Measurements from ENCODE around the gene ID4. TPM values are rescaled to one million over a fixed set of nuclear protein-coding genes. Genes with fewer than 3 reads are reported as not detected.

ID4 gene
- total RNA-seq, 3 donors from 2014 or later (not counting 1 experiment from before 2014, with no cell fraction given) = not detected

DNA sequence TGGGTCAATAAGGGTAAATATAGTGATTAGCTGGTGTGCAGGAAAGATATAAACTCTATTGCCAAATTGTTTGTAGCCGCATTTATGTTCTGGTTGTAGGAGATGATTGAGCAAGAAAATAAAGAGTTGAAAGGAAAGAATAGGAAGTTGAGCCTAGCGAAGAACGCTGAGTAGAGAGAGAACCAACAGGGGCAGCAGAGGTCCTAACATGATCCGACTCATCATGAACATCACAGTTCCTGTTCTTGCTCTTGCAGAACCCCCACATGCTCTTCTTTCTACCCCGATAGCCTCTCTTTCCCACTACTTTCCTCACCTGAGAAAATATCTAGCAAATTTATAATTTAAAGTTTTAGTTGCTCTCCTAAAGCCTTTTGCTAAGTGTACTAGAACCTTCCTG lies 9.9 kb upstream of the ID4 start:
- Mint-ChIP-seq H3K36me3 (no peaks in the 10 kb centered on the region), H3K27me3 (ENCODE audit: low read depth in 2 of 2) (peaks cover 10% of the 10 kb centered on the region in 2 donors), H3K27ac (no peak overlapping the region), H3K4me1 (no peaks in the 10 kb centered on the region), H3K9me3 (no peaks in the 10 kb centered on the region), H3K4me3 (no peak overlapping the region)
- DNase-seq (no peak), ATAC-seq (no peak)
- Histone ChIP-seq H3K9me3 (ENCODE audit: control insufficient read depth, insufficient read depth, low read length) (no peaks in the 10 kb centered on the region), H3K4me3 (ENCODE audit: low read length) (no peak overlapping the region), H3K27ac (ENCODE audit: low read length) (no peak overlapping the region), H3K27me3 (ENCODE audit: control insufficient read depth, insufficient read depth, low read length) (no peaks in the 10 kb centered on the region), H3K4me1 (ENCODE audit: control insufficient read depth, insufficient read depth, low read length) (no peaks in the 10 kb centered on the region), H3K36me3 (ENCODE audit: control insufficient read depth, insufficient read depth, low read length) (no peaks in the 10 kb centered on the region)
- TF ChIP-seq, protein P1, sequence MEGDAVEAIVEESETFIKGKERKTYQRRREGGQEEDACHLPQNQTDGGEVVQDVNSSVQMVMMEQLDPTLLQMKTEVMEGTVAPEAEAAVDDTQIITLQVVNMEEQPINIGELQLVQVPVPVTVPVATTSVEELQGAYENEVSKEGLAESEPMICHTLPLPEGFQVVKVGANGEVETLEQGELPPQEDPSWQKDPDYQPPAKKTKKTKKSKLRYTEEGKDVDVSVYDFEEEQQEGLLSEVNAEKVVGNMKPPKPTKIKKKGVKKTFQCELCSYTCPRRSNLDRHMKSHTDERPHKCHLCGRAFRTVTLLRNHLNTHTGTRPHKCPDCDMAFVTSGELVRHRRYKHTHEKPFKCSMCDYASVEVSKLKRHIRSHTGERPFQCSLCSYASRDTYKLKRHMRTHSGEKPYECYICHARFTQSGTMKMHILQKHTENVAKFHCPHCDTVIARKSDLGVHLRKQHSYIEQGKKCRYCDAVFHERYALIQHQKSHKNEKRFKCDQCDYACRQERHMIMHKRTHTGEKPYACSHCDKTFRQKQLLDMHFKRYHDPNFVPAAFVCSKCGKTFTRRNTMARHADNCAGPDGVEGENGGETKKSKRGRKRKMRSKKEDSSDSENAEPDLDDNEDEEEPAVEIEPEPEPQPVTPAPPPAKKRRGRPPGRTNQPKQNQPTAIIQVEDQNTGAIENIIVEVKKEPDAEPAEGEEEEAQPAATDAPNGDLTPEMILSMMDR (IDR thresholded peaks at IDR 0.05) = no peak
- 85% methylated on average over 5 of the region's 5 CpGs for WGBS (ENCODE audit: insufficient coverage)
- intact Hi-C loops (cut with micrococcal nuclease) = no loop called here

DNA sequence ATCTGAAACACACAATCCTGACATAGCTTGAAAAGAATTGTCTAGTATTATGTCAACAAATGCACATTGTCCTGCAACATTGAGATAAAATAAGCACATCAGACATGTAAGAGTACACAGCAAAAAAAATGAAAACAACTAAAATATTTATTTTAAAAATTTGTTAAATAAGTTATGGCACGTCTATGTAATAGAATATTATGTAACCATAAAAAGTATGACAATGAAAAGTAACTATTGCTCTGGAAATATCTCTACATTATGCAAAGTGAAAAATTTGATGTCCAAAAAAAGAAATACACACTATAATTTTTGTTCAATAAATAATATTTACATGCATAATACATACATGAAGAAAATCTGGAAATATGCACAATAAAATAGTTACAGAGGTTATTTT lies 9.3 kb upstream of the ID4 start:
- WGBS (ENCODE audit: insufficient coverage) = no CpG with 5 or more reads among the region's 1 CpG
- no peaks in the 10 kb centered on the region for H3K9me3 ChIP-seq (ENCODE audit: control insufficient read depth, insufficient read depth, low read length)
- TF ChIP-seq, protein P1 (IDR thresholded peaks at IDR 0.05) = no peak
- ATAC-seq = no peak
- intact Hi-C loops (cut with micrococcal nuclease) = no loop called here
- no peak overlapping the region for H3K4me3 ChIP-seq (ENCODE audit: low read length)
- Mint-ChIP-seq H3K36me3 (no peaks in the 10 kb centered on the region), H3K27ac (no peak overlapping the region), H3K27me3 (ENCODE audit: low read depth in 2 of 2) (peaks cover 9 to 17% of the 10 kb centered on the region in 2 donors), H3K4me3 (no peak overlapping the region), H3K4me1 (no peaks in the 10 kb centered on the region), H3K9me3 (no peaks in the 10 kb centered on the region)
- no peak overlapping the region for H3K27ac ChIP-seq (ENCODE audit: low read length)
- peaks cover 4% of the 10 kb centered on the region for H3K27me3 ChIP-seq (ENCODE audit: control insufficient read depth, insufficient read depth, low read length)
- no peak for DNase-seq
- no peaks in the 10 kb centered on the region for H3K4me1 ChIP-seq (ENCODE audit: control insufficient read depth, insufficient read depth, low read length)
- H3K36me3 ChIP-seq (ENCODE audit: control insufficient read depth, insufficient read depth, low read length) = no peaks in the 10 kb centered on the region

DNA sequence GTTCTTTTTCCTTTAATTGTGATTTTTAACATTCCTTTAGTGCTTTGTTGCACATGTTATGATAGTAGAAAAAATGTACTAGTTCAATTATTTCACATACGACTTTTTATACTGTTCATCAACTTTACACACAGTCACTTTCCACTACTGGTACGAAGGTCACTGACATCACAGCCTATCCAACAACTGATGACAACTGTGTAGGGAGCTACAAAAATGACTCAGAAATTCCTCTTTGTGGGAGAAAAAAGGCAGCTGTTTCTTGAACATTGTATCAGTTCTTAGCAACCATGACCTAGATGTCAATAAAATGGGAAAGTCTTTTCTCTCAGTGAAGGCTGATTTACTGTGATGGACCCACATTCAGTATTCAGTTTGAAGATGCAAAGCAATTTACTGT lies 7.0 kb upstream of the ID4 start:
- Histone ChIP-seq H3K27ac (ENCODE audit: low read length) (no peak overlapping the region), H3K27me3 (ENCODE audit: control insufficient read depth, insufficient read depth, low read length) (peaks cover 13% of the 10 kb centered on the region), H3K4me1 (ENCODE audit: control insufficient read depth, insufficient read depth, low read length) (no peaks in the 10 kb centered on the region), H3K4me3 (ENCODE audit: low read length) (no peak overlapping the region), H3K36me3 (ENCODE audit: control insufficient read depth, insufficient read depth, low read length) (no peaks in the 10 kb centered on the region), H3K9me3 (ENCODE audit: control insufficient read depth, insufficient read depth, low read length) (no peaks in the 10 kb centered on the region)
- no peaks in the 10 kb centered on the region for H3K36me3 Mint-ChIP-seq
- no peak for ATAC-seq
- no CpG with 5 or more reads among the region's 2 CpGs for WGBS (ENCODE audit: insufficient coverage)
- intact Hi-C loops (cut with micrococcal nuclease) = no loop called here
- TF ChIP-seq, protein P1 (IDR thresholded peaks at IDR 0.05) = no peak
- no peak overlapping the region for H3K27ac Mint-ChIP-seq
- peaks cover 16 to 32% of the 10 kb centered on the region in 2 donors for H3K27me3 Mint-ChIP-seq (ENCODE audit: low read depth in 2 of 2)
- H3K4me1 Mint-ChIP-seq = no peaks in the 10 kb centered on the region
- DNase-seq = no peak
- H3K4me3 Mint-ChIP-seq = no peak overlapping the region
- no peaks in the 10 kb centered on the region for H3K9me3 Mint-ChIP-seq

DNA sequence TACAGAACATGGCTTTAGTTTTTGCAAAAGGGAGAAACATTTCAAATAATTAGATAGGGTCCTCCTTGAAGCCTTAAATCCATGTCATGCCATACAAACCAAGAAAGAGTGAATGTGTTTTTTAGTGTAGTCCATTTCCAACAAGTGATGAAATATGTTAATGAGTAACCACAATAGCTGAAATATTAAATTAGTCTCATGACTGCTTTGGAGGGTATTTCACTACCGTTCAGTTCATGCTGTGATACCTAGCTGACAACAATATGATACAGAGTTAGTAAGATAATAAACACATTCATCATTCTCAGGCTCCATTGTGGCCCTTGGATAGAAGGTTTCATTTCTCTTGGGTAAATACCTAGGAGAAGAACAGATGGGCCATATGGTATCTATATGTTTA lies 5.8 kb upstream of the ID4 start:
- no peaks in the 10 kb centered on the region for H3K9me3 ChIP-seq (ENCODE audit: control insufficient read depth, insufficient read depth, low read length)
- H3K4me1 ChIP-seq (ENCODE audit: control insufficient read depth, insufficient read depth, low read length) = no peaks in the 10 kb centered on the region
- H3K9me3 Mint-ChIP-seq = no peaks in the 10 kb centered on the region
- DNase-seq (no peak), ATAC-seq (no peak)
- no CpG with 5 or more reads among the region's 1 CpG for WGBS (ENCODE audit: insufficient coverage)
- no peaks in the 10 kb centered on the region for H3K36me3 Mint-ChIP-seq
- H3K27me3 ChIP-seq (ENCODE audit: control insufficient read depth, insufficient read depth, low read length) = peaks cover 19% of the 10 kb centered on the region
- TF ChIP-seq, protein P1 (IDR thresholded peaks at IDR 0.05) = no peak
- H3K4me3 Mint-ChIP-seq = no peak overlapping the region
- peaks cover 22 to 44% of the 10 kb centered on the region in 2 donors for H3K27me3 Mint-ChIP-seq (ENCODE audit: low read depth in 2 of 2)
- no peak overlapping the region for H3K27ac ChIP-seq (ENCODE audit: low read length)
- intact Hi-C loops (cut with micrococcal nuclease) = no loop called here
- H3K4me3 ChIP-seq (ENCODE audit: low read length) = no peak overlapping the region
- H3K36me3 ChIP-seq (ENCODE audit: control insufficient read depth, insufficient read depth, low read length) = no peaks in the 10 kb centered on the region
- H3K4me1 Mint-ChIP-seq = no peaks in the 10 kb centered on the region
- H3K27ac Mint-ChIP-seq = no peak overlapping the region

All from natural killer cell (primary cell).